ENCODE results near the gene LSS. TPM values are rescaled to one million over a fixed set of nuclear protein-coding genes. Genes with fewer than 3 reads are reported as not detected.

Gene LSS
- total and polyA plus RNA-seq, 2 donors (not counting 3 experiments of a cell fraction or from before 2014, with no cell fraction given): 120 to 141 TPM

- intact Hi-C loops (cut with micrococcal nuclease) (no loop called here), dilution Hi-C loops (cut with MboI; ENCODE audit: extremely low pct_ligation_motif_present, low sequenced_read_pairs) (no loop called here)
- no TSS peak for BruUV-seq (replicated peaks)
- H3K4me3 ChIP-seq (replicated peaks in 1 of 3; ENCODE audit: insufficient read depth in 1 of 3, low read depth in 1 of 3, low read length in 3 of 3): no peak overlapping the region
- H3K4me2 ChIP-seq (ENCODE audit: insufficient read depth, low read length): no peak overlapping the region
- no peak for TF ChIP-seq POLR2AphosphoS5 (IDR thresholded peaks at IDR 0.05; ENCODE audit: insufficient read depth, low read depth, low read length)
- no peak for TF ChIP-seq CTCF (IDR thresholded peaks at IDR 0.05; ENCODE audit: extremely low read depth in 1 of 2, insufficient read depth in 1 of 2, low read depth in 1 of 2, low read length in 2 of 2)
- no peaks in the 10 kb centered on the region for H3K79me2 ChIP-seq (ENCODE audit: control insufficient read depth, insufficient read depth, low read length)
- no peak overlapping the region for H3K9ac ChIP-seq (replicated peaks; ENCODE audit: extremely low read depth, insufficient read depth, low read length)
- no peaks in the 10 kb centered on the region for H3K9me1 ChIP-seq (replicated peaks; ENCODE audit: control insufficient read depth, extremely low read depth, insufficient read depth, low read length)
- no peaks in the 10 kb centered on the region for H3K9me3 ChIP-seq (replicated peaks; ENCODE audit: control insufficient read depth, insufficient read depth, low read length)
- H3K36me3 ChIP-seq (ENCODE audit: control insufficient read depth in 2 of 2, extremely low read depth in 1 of 2, insufficient read depth in 2 of 2, low read length in 2 of 2): no peaks in the 10 kb centered on the region
- H3K4me1 ChIP-seq (ENCODE audit: control insufficient read depth, extremely low read depth, insufficient read depth, low read length): no peaks in the 10 kb centered on the region
- DNase-seq (ENCODE audit: low read depth, low spot score): no peak
- POLR2A ChIA-PET: no interaction called here
- H4K20me1 ChIP-seq (replicated peaks; ENCODE audit: control insufficient read depth, extremely low read depth, insufficient read depth, low read length): no peaks in the 10 kb centered on the region
- no peaks in the 10 kb centered on the region for H3K27me3 ChIP-seq (ENCODE audit: control insufficient read depth in 2 of 2, insufficient read depth in 2 of 2, low read length in 2 of 2)
- CTCF ChIA-PET: no interaction called here
- no peak for FAIRE-seq
- H2AFZ ChIP-seq (ENCODE audit: low read depth, low read length): no peak overlapping the region
- no peak overlapping the region for H3K27ac ChIP-seq (ENCODE audit: insufficient read depth, low read depth, low read length)
These were observed 71.1 kb downstream of the LSS start for GRCh38 chr21:46157396-46157986.

GRCh38 chr21:46156678-46157077 is 71.9 kb downstream of the LSS start:
- POLR2A ChIA-PET: no interaction called here
- H3K4me3 ChIP-seq (replicated peaks in 1 of 3; ENCODE audit: insufficient read depth in 1 of 3, low read depth in 1 of 3, low read length in 3 of 3): no peak overlapping the region
- H2AFZ ChIP-seq (ENCODE audit: low read depth, low read length): no peak overlapping the region
- dilution Hi-C loops (cut with MboI; ENCODE audit: extremely low pct_ligation_motif_present, low sequenced_read_pairs) (no loop called here), intact Hi-C loops (cut with micrococcal nuclease) (no loop called here)
- no peak overlapping the region for H3K9ac ChIP-seq (replicated peaks; ENCODE audit: extremely low read depth, insufficient read depth, low read length)
- H3K9me1 ChIP-seq (replicated peaks; ENCODE audit: control insufficient read depth, extremely low read depth, insufficient read depth, low read length): no peaks in the 10 kb centered on the region
- no peaks in the 10 kb centered on the region for H3K9me3 ChIP-seq (replicated peaks; ENCODE audit: control insufficient read depth, insufficient read depth, low read length)
- no peaks in the 10 kb centered on the region for H3K27me3 ChIP-seq (ENCODE audit: control insufficient read depth in 2 of 2, insufficient read depth in 2 of 2, low read length in 2 of 2)
- H3K4me1 ChIP-seq (ENCODE audit: control insufficient read depth, extremely low read depth, insufficient read depth, low read length): no peaks in the 10 kb centered on the region
- H4K20me1 ChIP-seq (replicated peaks; ENCODE audit: control insufficient read depth, extremely low read depth, insufficient read depth, low read length): no peaks in the 10 kb centered on the region
- no peak for TF ChIP-seq GATA2 (IDR thresholded peaks at IDR 0.05; ENCODE audit: insufficient read depth, insufficient read length, low read depth, low read length)
- TF ChIP-seq MAX (IDR thresholded peaks at IDR 0.05; ENCODE audit: insufficient read depth, insufficient read length): no peak
- no peak for TF ChIP-seq POLR2AphosphoS5 (IDR thresholded peaks at IDR 0.05; ENCODE audit: insufficient read depth, low read depth, low read length)
- TF ChIP-seq MYC (IDR thresholded peaks at IDR 0.05; ENCODE audit: low read depth, low read length): no peak
- no peak for TF ChIP-seq CTCF (IDR thresholded peaks at IDR 0.05; ENCODE audit: extremely low read depth in 1 of 2, insufficient read depth in 1 of 2, low read depth in 1 of 2, low read length in 2 of 2)
- no peaks in the 10 kb centered on the region for H3K79me2 ChIP-seq (ENCODE audit: control insufficient read depth, insufficient read depth, low read length)
- H3K36me3 ChIP-seq (ENCODE audit: control insufficient read depth in 2 of 2, extremely low read depth in 1 of 2, insufficient read depth in 2 of 2, low read length in 2 of 2): no peaks in the 10 kb centered on the region
- FAIRE-seq (no peak), DNase-seq (ENCODE audit: low read depth, low spot score) (no peak)
- no peak overlapping the region for H3K27ac ChIP-seq (ENCODE audit: insufficient read depth, low read depth, low read length)
- H3K4me2 ChIP-seq (ENCODE audit: insufficient read depth, low read length): no peak overlapping the region
- CTCF ChIA-PET: no interaction called here
- BruUV-seq (replicated peaks): no TSS peak

Measured in endothelial cell of umbilical vein (primary cell).